MM.1S (cell line): Measurements from ENCODE around the gene COL11A2.

Experiments
- DNase-seq: peaks from one replicate; pipeline ENCODE4 v3.0.0-alpha.2; 2015
- H2AFZ ChIP-seq: fragments of 300-600 bp; sonication (generic); 2 replicates; pipeline ENCODE4 v1.6.0; 2016; ENCODE audit warnings: antibody characterized with exemption, low read length
- H3F3A ChIP-seq: fragments of 300-600 bp; sonication (generic); 2 replicates; pipeline ENCODE4 v1.6.1; 2016; ENCODE audit warnings: mild to moderate bottlenecking, antibody characterized with exemption, low read length, moderate library complexity, mixed read lengths; ENCODE audit not compliant: insufficient read depth
- H3K27ac ChIP-seq: fragments of 300-600 bp; sonication (generic); 2 replicates; pipeline ENCODE4 v1.5.1; 2016; ENCODE audit warnings: mild to moderate bottlenecking, low read length
- H3K27me3 ChIP-seq: fragments of 300-600 bp; sonication (generic); replicated peaks from 2 replicates; pipeline ENCODE4 v1.6.0; 2016; ENCODE audit warnings: low read length; ENCODE audit not compliant: insufficient read depth
- H3K36me3 ChIP-seq: fragments of 300-600 bp; sonication (generic); replicated peaks from 2 replicates; pipeline ENCODE4 v1.6.1; 2016; ENCODE audit warnings: mild to moderate bottlenecking, low read length, mixed read lengths; ENCODE audit not compliant: insufficient read depth
- H3K4me1 ChIP-seq: fragments of 300-600 bp; sonication (generic); 2 replicates; pipeline ENCODE4 v1.6.1; 2016; ENCODE audit warnings: low read length, mixed read lengths
- H3K4me2 ChIP-seq: fragments of 300-600 bp; sonication (generic); 2 replicates; pipeline ENCODE4 v1.6.0; 2016; ENCODE audit warnings: low read depth, low read length
- H3K4me3 ChIP-seq: fragments of 300-600 bp; sonication (generic); 2 replicates; pipeline ENCODE4 v1.5.1; 2016; ENCODE audit warnings: low read length, mixed read lengths
- H3K79me2 ChIP-seq: fragments of 300-600 bp; sonication (generic); 2 replicates; pipeline ENCODE4 v1.6.1; 2016; ENCODE audit warnings: mixed run types, low read length, mixed read lengths
- H3K9ac ChIP-seq: fragments of 300-600 bp; sonication (generic); 2 replicates; pipeline ENCODE4 v1.6.1; 2016; ENCODE audit warnings: low read length, mixed read lengths
- H3K9me2 ChIP-seq: fragments of 300-600 bp; sonication (generic); replicated peaks from 2 replicates; pipeline ENCODE4 v1.6.1; 2016; ENCODE audit warnings: mild to moderate bottlenecking, low read length, mixed read lengths; ENCODE audit not compliant: insufficient read depth
- H3K9me3 ChIP-seq: fragments of 300-600 bp; sonication (generic); replicated peaks from 2 replicates; pipeline ENCODE4 v1.6.1; 2016; ENCODE audit warnings: mild to moderate bottlenecking, low read length, mixed read lengths; ENCODE audit not compliant: insufficient read depth
- H4K20me1 ChIP-seq: fragments of 300-600 bp; sonication (generic); 2 replicates; pipeline ENCODE4 v1.6.1; 2016; ENCODE audit warnings: mild to moderate bottlenecking, low read length, moderate library complexity, mixed read lengths; ENCODE audit not compliant: insufficient read depth
- CTCF ChIP-seq: fragments of 300-600 bp; sonication (generic); IDR thresholded peaks from 2 replicates; pipeline ENCODE4 v1.5.1; 2016; ENCODE audit warnings: antibody characterized with exemption, low read length, mixed read lengths
- EZH2 ChIP-seq: fragments of 300-600 bp; sonication (generic); optimal IDR thresholded peaks from 2 replicates; pipeline ENCODE3; 2017; ENCODE audit warnings: low read depth, mild to moderate bottlenecking, antibody characterized with exemption, low read length, mixed read lengths
- EZH2phosphoT487 ChIP-seq: fragments of 300-600 bp; sonication (generic); IDR thresholded peaks from 2 replicates; pipeline ENCODE4 v1.6.1; 2018; ENCODE audit warnings: antibody characterized with exemption, low read length

COL11A2 gene

DNA sequence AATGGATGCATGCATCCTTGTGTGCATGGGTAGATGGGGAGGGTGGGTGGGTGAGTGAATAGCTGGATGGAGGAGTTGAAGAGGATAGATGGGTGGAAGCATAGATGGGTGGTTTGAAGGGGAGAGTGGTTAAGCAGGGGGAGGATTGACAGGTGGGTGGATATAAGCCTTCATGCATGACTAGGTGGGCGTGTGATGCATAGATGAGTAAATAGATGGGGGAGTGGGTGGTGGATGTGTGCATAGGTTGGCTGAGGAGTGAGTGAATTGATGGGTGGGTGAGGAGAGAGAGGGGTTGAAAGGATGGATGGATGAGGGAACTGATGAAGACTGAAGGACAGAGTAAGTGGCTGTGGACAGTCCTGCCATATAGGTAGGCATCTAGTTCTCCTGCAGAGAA, 4.5 kb downstream of the COL11A2 start:
- peaks cover 9% of the 10 kb centered on the region for H3K27me3 ChIP-seq
- H3K4me3 ChIP-seq: no peak overlapping the region
- no peaks in the 10 kb centered on the region for H3K9me2 ChIP-seq
- TF ChIP-seq EZH2phosphoT487 (no peak), EZH2 (no peak), CTCF (no peak)
- no peak overlapping the region for H3K27ac ChIP-seq
- H3K4me2 ChIP-seq: no peak overlapping the region
- no peak overlapping the region for H3K9ac ChIP-seq
- peaks cover 9% of the 10 kb centered on the region for H3K4me1 ChIP-seq
- H3K9me3 ChIP-seq: no peaks in the 10 kb centered on the region
- H3F3A ChIP-seq: no peaks in the 10 kb centered on the region
- H3K36me3 ChIP-seq: no peaks in the 10 kb centered on the region
- no peak overlapping the region for H2AFZ ChIP-seq
- no peaks in the 10 kb centered on the region for H4K20me1 ChIP-seq
- no peak for DNase-seq
- no peaks in the 10 kb centered on the region for H3K79me2 ChIP-seq

- H3K4me1 ChIP-seq: peaks cover 9% of the 10 kb centered on the region
- no peaks in the 10 kb centered on the region for H3K9me3 ChIP-seq
- no peaks in the 10 kb centered on the region for H4K20me1 ChIP-seq
- no peaks in the 10 kb centered on the region for H3K79me2 ChIP-seq
- H3K27ac ChIP-seq: no peak overlapping the region
- H3K27me3 ChIP-seq: no peaks in the 10 kb centered on the region; the same call in 1 of the 2 replicates
- no peak for DNase-seq
- no peaks in the 10 kb centered on the region for H3K9me2 ChIP-seq
- no peak overlapping the region for H3K4me2 ChIP-seq
- TF ChIP-seq CTCF (no peak), EZH2 (no peak), EZH2phosphoT487 (no peak)
- no peaks in the 10 kb centered on the region for H3K36me3 ChIP-seq
- no peak overlapping the region for H2AFZ ChIP-seq
- H3K9ac ChIP-seq: no peak overlapping the region
- no peak overlapping the region for H3K4me3 ChIP-seq
- H3F3A ChIP-seq: no peaks in the 10 kb centered on the region
These were observed 6.5 kb downstream of the COL11A2 start for GRCh38 chr6:33185654-33186187.

- H3K4me1 ChIP-seq: peaks cover 9% of the 10 kb centered on the region
- no peak overlapping the region for H3K27ac ChIP-seq
- no peaks in the 10 kb centered on the region for H3K9me2 ChIP-seq
- no peaks in the 10 kb centered on the region for H3F3A ChIP-seq
- H3K9me3 ChIP-seq: no peaks in the 10 kb centered on the region
- no peak overlapping the region for H3K4me2 ChIP-seq
- TF ChIP-seq CTCF (no peak), EZH2 (no peak), EZH2phosphoT487 (no peak)
- H2AFZ ChIP-seq: no peak overlapping the region
- H3K4me3 ChIP-seq: no peak overlapping the region
- no peak for DNase-seq
- H4K20me1 ChIP-seq: no peaks in the 10 kb centered on the region
- no peak overlapping the region for H3K9ac ChIP-seq
- H3K36me3 ChIP-seq: no peaks in the 10 kb centered on the region
- no peaks in the 10 kb centered on the region for H3K79me2 ChIP-seq
- H3K27me3 ChIP-seq: no peaks in the 10 kb centered on the region; the same call in 1 of the 2 replicates
These were observed 7.1 kb downstream of the COL11A2 start for GRCh38 chr6:33185190-33185589.
